Measurements from ENCODE around the gene ERCC5.

- TF ChIP-seq CTCF (IDR thresholded peaks at IDR 0.05) (peak in 2 of 12 donors; percentile 7 to 10), POLR2A (IDR thresholded peaks at IDR 0.05) (peak in 1 of 2 donors; percentile 78)
Observed at GRCh38 chr13:102845630-102846260, at the start of gene ERCC5.

Measured in heart left ventricle (tissue), 13 donors.